Lower leg skin (tissue), 4 donors: ENCODE results near the gene IQUB. TPM values are rescaled to one million over a fixed set of nuclear protein-coding genes. Genes with fewer than 3 reads are reported as not detected.

Experiments used
- DNase-seq, 2 donors: peaks; one replicate each; pipeline ENCODE4 v3.0.0-alpha.2; 2019; ENCODE audit warnings: low spot score in 2 of 2
- H3K4me3 ChIP-seq: fragments of 200-600 bp; sonication (generic); 2 replicates; pipeline ENCODE4 v1.5.1; 2017; ENCODE audit warnings: mild to moderate bottlenecking, low read depth; ENCODE audit not compliant: poor library complexity, severe bottlenecking
- CTCF ChIP-seq, 3 donors: fragments of 450-650 bp; IDR thresholded peaks; one replicate each; pipeline ENCODE4 v1.5.1; 2016; ENCODE audit warnings: antibody characterized with exemption in 3 of 3, mild to moderate bottlenecking in 3 of 3, moderate library complexity in 2 of 3
- POLR2A ChIP-seq, 2 donors: fragments of 450-650 bp; IDR thresholded peaks; one replicate each; pipeline ENCODE4 v1.6.1; 2016 to 2017; ENCODE audit warnings: antibody characterized with exemption in 2 of 2, mild to moderate bottlenecking in 1 of 2, moderate library complexity in 1 of 2
- WGBS, 2 donors: methylation state at CpG; one replicate each; pipeline ENCODE4 v1.1.5; 2018; 5-methylcytosine and 5-hydroxymethylcytosine counted together
- intact Hi-C: fragments of 100-400 bp; cut with DNase I; formaldehyde crosslinking; loops from one replicate; pipeline ENCODE4 v1.15.0; 2023; ENCODE audit warnings: low total_unique reads
- total RNA-seq, 4 donors: library from RNA; depleted of rRNA; stranded (reverse); fragments of >200 nt; gene quantifications; one replicate each; pipeline ENCODE4 v1.1.0, GENCODE V29; 2016

IQUB gene
- total RNA-seq, 4 donors from 2014 or later: 0.22 to 0.55 TPM; not detected in 2

GRCh38 chr7:123472327-123472726 is 62.1 kb downstream of the IQUB start:
- intact Hi-C loops: no loop called here
- no peak for DNase-seq
- H3K4me3 ChIP-seq: no peak overlapping the region
- WGBS, 2 donors: 57 to 63% methylated on average over 2 of the region's 2 CpGs
- TF ChIP-seq CTCF (IDR thresholded peaks at IDR 0.05) (no peak), POLR2A (IDR thresholded peaks at IDR 0.05) (no peak)

GRCh38 chr7:123468303-123468702 is 66.1 kb downstream of the IQUB start:
- TF ChIP-seq CTCF (IDR thresholded peaks at IDR 0.05): no peak
- TF ChIP-seq POLR2A (IDR thresholded peaks at IDR 0.05): no peak
- no peak overlapping the region for H3K4me3 ChIP-seq
- DNase-seq: no peak
- 81 to 86% methylated on average over 5 of the region's 5 CpGs for WGBS, 2 donors
- intact Hi-C loops: no loop called here

- WGBS, 2 donors: 89 to 90% methylated on average over 2 of the region's 2 CpGs
- H3K4me3 ChIP-seq: no peak overlapping the region
- no peak for TF ChIP-seq POLR2A (IDR thresholded peaks at IDR 0.05)
- TF ChIP-seq CTCF (IDR thresholded peaks at IDR 0.05): no peak
- no peak for DNase-seq
- intact Hi-C loops: no loop called here
Measured at GRCh38 chr7:123463890-123464289, 70.5 kb downstream of the IQUB start.

- no peak for DNase-seq
- 50 to 53% methylated on average over 3 of the region's 3 CpGs for WGBS, 2 donors
- TF ChIP-seq POLR2A (IDR thresholded peaks at IDR 0.05) (no peak), CTCF (IDR thresholded peaks at IDR 0.05) (no peak)
- no peak overlapping the region for H3K4me3 ChIP-seq
- intact Hi-C loops: no loop called here
Measured at GRCh38 chr7:123460616-123461015, 73.8 kb downstream of the IQUB start.

- WGBS, 2 donors: 30 to 40% methylated on average over 1 of the region's 1 CpG
- intact Hi-C loops: no loop called here
- DNase-seq: no peak
- TF ChIP-seq POLR2A (IDR thresholded peaks at IDR 0.05) (no peak), CTCF (IDR thresholded peaks at IDR 0.05) (no peak)
- no peak overlapping the region for H3K4me3 ChIP-seq
Measured at GRCh38 chr7:123455965-123456470, 78.4 kb downstream of the IQUB start.

GRCh38 chr7:123440101-123440548 is 94.3 kb downstream of the IQUB start:
- intact Hi-C loops: no loop called here
- no peak overlapping the region for H3K4me3 ChIP-seq
- no peak for TF ChIP-seq POLR2A (IDR thresholded peaks at IDR 0.05)
- no peak for TF ChIP-seq CTCF (IDR thresholded peaks at IDR 0.05)
- DNase-seq: no peak
- WGBS, 2 donors: 39 to 43% methylated on average over 2 of the region's 2 CpGs
